RCC 7860 (cell line): ENCODE measurements around the gene TCEANC.
"Not testable (repeated sequence)": the region's sequence is repeated elsewhere in the genome, so short reads cannot be mapped to it uniquely, and the experiment has no call there.

ENCODE experiments used
- DNase-seq: peaks from one replicate; pipeline ENCODE4 v3.0.0-alpha.2; 2015; ENCODE audit warnings: low spot score
- FAIRE-seq: peaks from 2 replicates; lab custom pipeline; 2012; peaks lifted over from hg19 to GRCh38; lab: Jason Lieb, UNC

TCEANC gene

GRCh38 chrX:13652850-13653693 is at the start of gene TCEANC:
Gene TCEANC (plus strand): TSS chrX:13653141. CDS start chrX:13662509, 9,368 bp downstream.
- peak; percentile 88 for DNase-seq
- peak; percentile 94 for FAIRE-seq

GRCh38 chrX:13605611-13606010 is 47.3 kb upstream of the TCEANC start:
- no peak for DNase-seq
- FAIRE-seq = no peak

- no peak for DNase-seq
- no peak for FAIRE-seq
Measured at GRCh38 chrX:13607331-13607995, 45.5 kb upstream of the TCEANC start.

- FAIRE-seq = no peak
- DNase-seq = no peak
Measured at GRCh38 chrX:13607996-13608365, 45.0 kb upstream of the TCEANC start.

DNA sequence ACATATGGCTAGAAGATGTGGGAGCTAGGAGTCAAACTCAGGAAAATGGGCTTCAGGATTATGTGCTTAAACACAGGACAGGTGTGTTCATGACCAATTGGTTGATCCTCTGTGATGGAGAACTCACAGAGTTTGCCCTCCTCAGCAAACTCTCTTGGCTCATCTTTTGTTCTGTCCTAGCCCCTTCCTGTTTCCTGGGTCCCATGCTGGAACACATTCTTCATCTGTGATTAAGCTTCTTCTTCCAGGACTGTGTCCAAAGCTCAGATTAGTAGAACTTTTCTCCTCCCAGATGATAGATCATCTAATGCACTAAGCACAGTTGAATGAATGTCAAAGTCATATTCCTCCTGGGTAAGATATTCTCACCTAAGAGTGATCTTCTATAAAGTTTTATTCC is 38.8 kb upstream of the TCEANC start:
- FAIRE-seq = no peak
- DNase-seq = no peak

GRCh38 chrX:13620207-13620606 is 32.7 kb upstream of the TCEANC start:
- FAIRE-seq (no peak), DNase-seq (no peak)

DNA sequence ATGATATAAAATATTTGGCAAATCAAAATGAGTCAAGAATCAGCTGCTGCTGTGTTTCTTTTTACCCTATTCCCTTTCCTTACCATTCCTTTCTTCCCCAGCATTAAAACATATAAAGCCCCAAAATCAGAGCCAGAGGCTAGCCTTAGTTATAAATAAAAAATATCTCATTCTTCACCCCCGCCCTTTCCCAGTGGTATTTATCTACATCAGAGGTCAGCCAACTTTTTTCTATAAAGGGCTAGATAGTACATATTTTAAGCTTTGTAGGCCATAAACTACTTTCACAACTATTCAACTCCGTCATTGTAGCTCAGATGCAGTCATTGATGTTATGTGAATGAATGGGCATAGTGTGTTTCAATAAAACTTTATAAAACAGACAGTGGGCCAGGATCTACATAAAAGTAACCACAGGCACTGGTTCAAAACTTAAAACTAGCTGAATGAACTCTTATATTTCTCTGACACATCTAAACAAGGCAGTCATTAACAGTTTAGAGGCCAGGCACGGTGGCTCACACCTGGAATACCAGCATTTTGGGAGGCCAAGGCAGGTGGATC is 30.5 kb upstream of the TCEANC start:
- FAIRE-seq = no peak
- no peak for DNase-seq

GRCh38 chrX:13627306-13627705 is 25.6 kb upstream of the TCEANC start:
- no peak for FAIRE-seq
- no peak for DNase-seq

GRCh38 chrX:13637224-13637623 is 15.7 kb upstream of the TCEANC start:
- not testable (repeated sequence) for FAIRE-seq, DNase-seq

GRCh38 chrX:13638021-13638420 is 14.9 kb upstream of the TCEANC start:
- FAIRE-seq (no peak), DNase-seq (no peak)

DNA sequence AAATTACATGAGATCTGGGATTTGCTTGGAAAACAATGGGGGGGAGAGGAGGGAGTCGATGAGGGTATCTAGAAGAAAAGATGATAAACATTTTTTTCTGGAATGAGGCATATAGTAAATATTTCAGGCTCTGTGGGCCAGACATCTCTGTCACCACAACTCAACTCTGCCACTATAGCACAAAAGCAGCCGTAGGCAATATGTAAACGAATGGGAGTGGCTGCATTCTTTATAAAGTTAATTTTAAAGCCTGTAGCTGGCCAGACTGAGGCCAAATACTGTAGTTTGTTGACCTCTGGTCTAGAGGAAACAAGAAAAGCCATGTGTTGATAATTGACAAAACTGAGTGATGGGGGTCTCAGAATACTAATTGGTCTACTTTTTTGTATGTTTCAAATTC is 14.1 kb upstream of the TCEANC start:
- DNase-seq = no peak
- FAIRE-seq = no peak

- FAIRE-seq = not testable (repeated sequence)
Measured at GRCh38 chrX:13641684-13642083, 11.3 kb upstream of the TCEANC start.

DNA sequence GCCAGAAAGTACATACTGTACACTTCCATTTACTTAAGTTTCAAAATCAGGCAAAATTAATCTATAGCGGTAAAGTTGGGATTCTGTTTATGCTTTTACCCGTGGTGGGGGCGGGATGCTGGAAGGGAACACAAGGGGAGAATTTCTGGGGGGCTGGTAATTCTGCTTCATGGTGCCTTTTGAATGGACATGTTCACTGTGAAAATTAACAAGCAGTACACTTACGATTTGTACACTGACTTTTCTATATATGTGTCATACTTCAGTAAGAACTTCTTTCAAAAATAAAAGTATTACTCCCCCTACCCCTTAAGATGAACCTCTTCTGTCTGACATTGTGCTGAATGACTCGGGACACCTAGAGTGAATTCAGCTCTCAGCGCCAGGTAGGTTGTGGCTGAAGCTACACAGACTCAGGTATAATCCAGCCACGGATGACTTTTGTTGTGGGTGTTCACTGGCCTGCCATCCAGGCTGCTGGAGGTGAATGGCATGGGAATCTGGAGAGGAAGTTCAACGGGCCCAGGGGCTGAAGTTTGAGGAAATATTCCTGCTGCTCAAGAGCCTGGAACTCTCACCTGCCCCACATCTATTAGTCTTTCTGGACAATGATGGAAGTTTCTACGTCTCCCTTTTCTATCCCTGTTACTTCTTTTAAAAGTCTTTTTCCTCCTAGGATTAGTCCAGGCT is 7.3 kb upstream of the TCEANC start:
- DNase-seq (no peak), FAIRE-seq (no peak)

More at GRCh38 chrX:13641684-13642083, 11.3 kb upstream of the TCEANC start:
- not testable (repeated sequence) for DNase-seq

GRCh38 chrX:13646154-13646549 is 6.8 kb upstream of the TCEANC start:
- no peak for FAIRE-seq
- DNase-seq = no peak

DNA sequence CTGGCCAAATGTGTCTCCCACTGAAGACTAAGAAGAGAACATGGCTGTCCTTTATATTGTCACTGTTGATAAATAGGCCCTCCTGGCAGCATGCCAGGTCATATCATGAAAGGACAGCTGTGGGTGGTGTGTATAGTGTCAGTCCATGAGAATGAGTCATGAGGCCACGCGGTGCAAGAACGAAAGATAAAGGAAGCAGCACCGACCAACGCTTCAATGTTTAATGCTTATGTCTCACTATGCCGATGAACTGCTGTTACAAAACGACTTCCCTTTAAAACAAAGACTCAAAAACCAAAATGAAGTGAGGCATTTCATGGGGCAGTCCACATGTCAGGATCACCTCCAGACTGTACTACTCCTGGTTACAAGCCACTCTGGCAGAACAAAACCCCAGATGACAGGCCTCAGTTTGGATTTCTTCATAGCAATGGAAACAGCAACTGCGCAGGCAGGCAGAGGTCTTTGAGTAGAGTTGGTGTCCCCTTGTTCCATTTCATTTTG is 5.2 kb upstream of the TCEANC start:
- FAIRE-seq = peak; percentile 85
- peak; percentile 80 for DNase-seq

DNA sequence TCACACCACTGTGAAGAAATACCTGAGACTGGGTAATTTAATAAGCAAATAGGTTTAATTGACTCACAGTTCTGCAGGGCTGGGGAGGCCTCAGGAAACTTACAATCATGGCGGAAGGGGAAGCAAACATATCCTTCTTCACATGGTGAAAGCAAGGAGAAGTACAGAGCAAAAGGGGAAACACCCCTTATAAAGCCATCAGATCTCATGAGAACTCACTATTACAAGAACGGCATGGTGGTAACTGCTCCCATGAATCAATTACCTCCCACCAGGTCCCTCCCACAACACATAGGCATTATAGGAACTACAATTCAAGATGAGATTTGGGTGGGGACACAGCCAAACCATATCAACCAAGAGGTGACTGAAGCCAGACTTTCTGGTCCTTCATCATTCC is 4.6 kb upstream of the TCEANC start:
- not testable (repeated sequence) for DNase-seq, FAIRE-seq

DNA sequence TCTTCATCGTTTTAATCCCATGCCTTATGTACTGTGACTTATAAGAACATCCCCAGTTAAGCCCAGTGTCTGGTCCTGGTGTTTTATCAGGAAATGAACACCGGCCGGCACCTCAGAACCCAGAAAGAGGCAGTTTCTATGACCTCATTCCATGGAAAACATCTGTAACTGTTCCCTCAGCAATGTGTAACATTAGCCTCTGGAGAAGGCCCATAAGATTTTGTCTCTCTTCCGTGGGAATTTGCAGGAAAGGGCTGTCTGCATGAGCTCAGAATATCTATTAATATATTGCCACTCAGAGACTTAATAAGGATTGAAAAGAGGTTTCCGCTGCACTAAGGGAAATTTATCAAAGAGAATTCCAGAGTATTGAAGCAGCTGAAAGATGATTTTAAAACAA is 3.1 kb upstream of the TCEANC start:
- DNase-seq = no peak
- FAIRE-seq = no peak

DNA sequence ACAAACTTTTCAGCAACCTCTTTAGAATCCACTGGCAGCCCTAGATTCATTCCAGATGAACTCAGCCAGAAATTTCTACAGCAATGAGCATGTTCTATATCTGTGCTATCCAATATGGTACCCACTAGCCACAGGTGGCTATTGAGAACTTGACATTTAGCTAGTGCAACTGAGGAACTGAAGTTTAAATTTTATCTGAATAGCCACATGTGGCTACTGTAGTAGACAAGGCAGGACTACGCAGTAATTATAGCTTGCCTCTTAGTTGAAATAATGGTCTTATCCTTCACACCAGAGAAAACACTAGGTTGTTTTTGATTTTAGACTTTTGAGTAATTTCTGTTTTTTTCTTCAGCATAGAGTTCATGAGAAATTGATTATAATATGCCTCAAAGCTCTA is 2.6 kb upstream of the TCEANC start:
- no peak for FAIRE-seq
- no peak for DNase-seq

- no peak for DNase-seq
- no peak for FAIRE-seq
Measured at GRCh38 chrX:13651150-13651549, 1.8 kb upstream of the TCEANC start.

DNA sequence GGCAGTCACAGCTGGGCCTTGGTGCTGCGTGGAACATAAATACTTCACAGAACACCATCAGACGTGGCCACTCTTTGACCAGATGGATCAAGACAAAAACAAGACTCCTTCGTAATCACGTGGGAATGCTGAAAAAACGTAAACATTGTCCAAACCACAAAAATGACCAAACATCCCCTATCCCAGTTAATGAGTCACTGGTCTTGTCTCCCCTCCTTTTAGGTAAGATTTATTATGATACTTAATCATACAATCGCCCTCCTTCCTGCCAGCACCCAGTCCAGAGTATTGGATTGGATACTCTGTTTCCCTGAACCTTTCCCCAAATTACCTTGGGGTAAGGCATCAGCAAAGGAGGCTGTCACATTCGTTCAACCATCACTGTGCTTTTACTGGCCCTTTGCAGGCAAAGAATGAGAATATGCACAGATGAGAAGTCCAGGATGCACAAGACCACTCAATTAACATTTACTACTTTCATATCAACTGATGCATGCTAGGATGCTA is 601 bp upstream of the TCEANC start:
- no peak for FAIRE-seq

DNA sequence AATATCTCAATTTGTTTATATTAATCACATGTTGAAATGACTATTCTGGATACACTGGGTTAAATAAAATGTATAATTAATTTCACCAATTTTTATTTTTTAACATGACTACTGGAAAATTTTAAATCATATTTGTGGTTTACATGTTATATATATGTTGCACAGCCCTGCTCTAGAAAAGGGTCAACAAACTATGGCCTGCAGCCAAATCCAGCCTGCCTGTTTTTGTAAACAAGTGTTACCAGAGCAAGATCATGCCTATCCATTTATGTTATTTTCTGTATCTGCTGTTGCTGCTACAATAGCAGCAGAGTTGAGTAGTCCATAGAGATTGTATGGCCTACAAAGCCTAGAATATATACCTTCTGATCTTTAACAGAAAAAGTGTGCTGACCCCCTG is 1.2 kb downstream of the TCEANC start:
- no peak for DNase-seq
- FAIRE-seq = no peak

More for the DNA sequence above, 601 bp upstream of the TCEANC start:
- peak; percentile 69 for DNase-seq
